Ureter (tissue), 1 donor: ENCODE data around the gene C4BPB. TPM values are rescaled to one million over a fixed set of nuclear protein-coding genes. Genes with fewer than 3 reads are reported as not detected.

ENCODE experiments used
- DNase-seq: peaks from one replicate; pipeline ENCODE4 v3.0.0-alpha.2; 2020; ENCODE audit warnings: low spot score
- total RNA-seq: library from RNA; stranded (reverse); gene quantifications from one replicate; pipeline ENCODE4 v1.2.4, GENCODE V29; 2023
- donor health status: DM: yes; HTN: yes; CAD: no.

The C4BPB gene
- total RNA-seq, 1 donor from 2014 or later = 0.34 TPM

DNA sequence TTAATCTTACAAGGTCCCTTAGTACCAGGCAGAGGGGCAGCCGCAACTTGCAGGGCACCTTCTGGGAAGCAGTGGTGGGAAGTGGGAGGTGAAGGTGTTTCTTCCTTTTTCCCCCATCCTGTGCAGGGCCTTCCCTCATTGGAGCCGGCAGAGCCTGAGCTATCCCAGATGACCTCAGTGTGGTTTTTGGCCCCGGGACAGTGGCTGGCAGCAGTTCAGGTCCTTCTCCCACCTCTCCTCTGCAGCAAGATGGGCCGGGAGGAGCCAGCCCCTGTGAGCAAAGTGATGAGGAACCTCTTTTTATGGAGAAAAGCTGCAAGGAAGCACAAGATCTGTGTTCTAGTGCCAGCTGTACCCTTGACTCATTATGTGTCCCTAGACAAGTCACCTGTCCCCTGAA, 28.8 kb upstream of the C4BPB start:
- no peak for DNase-seq

DNA sequence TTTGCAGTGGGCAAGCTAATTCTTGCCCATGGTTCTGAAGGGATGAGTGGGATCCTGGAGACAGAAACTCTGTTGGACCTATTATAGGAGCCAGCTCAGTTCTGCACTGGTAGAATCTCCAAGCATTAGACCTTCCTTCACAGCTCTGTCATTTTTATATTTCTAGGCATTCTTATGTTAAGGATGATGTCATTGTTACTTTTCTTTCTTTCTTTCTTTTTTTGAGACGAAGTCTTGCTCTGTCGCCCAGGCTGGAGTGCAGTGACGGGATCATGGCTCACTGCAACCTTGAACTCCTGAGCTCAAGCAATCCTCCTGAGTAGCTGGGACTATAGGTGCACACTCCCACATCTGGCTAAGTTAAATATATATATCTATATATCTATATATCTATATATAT, 28.1 kb upstream of the C4BPB start:
- DNase-seq = no peak

DNA sequence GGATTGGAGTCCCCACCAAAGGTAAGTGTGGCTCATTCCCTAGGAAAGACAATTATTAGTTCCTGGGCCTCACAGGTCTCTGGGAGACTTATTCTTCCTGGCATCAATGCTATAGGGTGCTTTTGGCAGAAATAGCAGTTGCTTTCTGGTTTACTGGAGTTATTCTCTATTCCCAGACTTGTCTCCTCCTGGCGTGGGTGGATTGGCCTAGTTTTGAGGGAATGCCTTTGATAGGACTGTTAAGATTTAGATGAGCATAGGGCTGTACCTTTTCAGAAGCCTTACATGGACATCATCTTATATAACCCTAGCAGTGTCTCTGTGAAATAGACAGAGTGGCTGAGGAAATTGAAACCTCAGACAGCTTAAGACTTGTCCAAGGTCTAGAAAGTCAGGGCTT, 26.6 kb upstream of the C4BPB start:
- no peak for DNase-seq

DNA sequence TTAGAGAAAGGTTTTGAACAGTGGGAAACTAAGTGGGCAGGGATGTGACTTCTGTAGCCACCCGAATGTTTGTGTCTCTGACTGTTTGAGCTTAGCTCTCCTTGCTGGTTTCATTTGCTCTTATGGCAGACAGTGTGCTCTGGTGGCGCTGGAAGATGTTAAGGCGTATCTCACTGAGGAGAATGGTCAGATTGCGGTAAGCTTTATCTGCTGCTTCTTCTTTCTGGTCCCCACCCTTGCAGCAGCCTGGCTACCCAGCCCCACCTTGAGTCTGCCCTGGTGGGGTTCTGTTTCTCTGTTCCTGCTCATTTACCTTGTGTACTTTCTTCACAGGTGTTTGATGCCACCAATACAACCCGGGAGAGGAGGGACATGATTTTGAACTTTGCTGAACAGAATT, 25.6 kb upstream of the C4BPB start:
- no peak for DNase-seq

DNA sequence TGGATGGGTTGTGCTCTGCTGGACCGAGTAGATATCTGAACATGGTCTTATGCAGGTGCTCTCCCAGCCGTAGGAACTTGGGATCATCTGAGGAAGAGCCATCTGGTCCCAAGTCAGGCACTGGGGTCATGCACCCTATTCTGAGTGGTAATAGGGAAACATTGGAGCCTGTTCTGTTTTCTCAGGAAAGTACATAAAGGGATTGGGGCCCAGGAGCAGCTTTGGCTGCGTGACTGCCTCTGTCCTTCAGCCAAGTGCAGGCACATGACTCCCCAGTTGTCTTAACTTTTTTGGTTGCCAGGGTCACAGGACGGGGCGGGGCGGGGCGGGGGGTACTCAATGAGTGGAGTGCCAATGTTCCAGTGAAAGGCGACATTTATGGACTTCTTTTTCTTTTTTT, 24.1 kb upstream of the C4BPB start:
- DNase-seq = no peak

DNA sequence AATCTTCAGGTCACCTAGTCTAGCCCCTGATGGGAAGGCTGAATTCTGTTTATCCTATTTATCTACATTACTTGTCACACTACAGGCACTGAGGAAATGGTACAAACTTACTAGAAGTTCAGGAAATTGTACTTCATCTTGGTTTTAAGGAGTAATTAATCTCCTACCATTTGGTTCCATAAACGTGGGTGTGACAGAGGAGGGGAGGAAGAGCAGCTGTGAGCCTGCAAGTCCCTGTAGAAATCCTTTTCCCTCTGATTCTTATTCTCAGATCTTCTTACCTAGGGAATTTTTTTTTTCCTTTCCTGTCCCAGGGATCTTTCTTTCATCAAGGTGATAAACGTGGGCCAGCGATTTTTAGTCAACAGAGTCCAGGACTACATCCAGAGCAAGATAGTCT, 21.5 kb upstream of the C4BPB start:
- DNase-seq = no peak

DNA sequence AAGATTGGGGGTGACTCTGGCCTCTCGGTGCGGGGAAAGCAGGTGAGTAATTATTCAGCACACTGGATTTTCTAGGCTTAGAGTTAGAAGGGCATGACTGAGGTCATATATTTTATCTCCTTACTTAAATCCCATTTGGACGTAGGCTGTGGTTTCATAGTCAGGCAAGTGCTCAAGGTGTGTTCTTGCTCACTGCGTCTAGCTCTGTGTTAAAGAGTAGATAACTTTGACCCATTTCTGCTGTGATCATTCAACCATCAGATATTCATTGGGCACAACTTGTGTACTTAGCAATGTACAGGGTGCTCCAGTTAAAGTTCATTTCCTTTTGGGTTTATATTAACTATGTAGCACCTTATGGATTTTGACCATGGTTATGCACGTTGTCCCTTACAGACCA, 21.0 kb upstream of the C4BPB start:
- DNase-seq = no peak

DNA sequence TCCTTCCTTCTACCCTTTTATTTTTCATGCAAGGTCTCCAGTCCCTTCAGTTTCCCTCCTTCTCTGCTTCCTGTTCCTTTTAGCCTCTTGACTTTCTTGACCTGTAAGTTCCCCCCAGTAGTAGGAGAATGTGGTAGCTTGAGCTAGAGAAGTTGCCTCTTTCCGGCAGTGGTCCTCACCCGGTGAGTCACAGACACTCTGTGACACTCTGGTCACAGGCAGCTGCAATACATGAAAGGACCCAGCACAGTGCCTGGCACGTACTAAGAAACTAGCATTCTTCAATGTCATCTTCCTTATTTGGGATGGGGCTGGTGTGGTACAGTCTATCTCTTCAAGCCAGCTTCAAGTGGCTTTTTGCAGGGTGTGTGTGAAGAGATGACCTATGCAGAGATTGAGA, 19.6 kb upstream of the C4BPB start:
- no peak for DNase-seq

DNA sequence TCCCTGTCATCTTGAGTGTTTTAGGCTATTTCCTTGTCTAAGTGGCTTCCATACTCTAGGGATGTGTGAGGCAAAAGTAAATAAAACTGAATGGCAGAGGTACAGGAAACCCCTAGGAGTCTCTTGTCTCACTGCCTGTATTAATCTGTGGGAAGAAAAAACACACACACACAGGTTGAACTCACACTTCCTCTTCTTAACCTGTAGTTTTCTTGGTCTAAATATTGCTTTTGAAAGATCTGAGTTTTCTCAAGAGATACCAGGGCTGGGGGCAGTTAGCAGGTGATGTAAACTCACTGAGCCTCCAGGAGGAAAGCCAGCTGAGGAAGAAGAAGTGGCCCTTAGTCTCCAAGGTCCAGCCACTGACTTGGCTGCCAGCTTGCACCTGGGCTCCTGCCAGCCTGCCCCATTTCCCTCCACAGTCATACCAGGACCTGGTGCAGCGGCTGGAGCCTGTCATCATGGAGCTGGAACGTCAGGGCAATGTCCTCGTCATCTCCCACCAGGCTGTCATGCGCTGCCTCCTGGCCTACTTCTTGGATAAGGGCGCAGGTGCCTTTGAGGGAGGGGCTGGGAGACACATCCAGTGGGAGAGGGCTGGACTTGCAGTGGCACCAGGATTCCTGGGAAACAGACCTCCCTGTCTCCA, 18.7 kb upstream of the C4BPB start:
- DNase-seq = no peak

DNA sequence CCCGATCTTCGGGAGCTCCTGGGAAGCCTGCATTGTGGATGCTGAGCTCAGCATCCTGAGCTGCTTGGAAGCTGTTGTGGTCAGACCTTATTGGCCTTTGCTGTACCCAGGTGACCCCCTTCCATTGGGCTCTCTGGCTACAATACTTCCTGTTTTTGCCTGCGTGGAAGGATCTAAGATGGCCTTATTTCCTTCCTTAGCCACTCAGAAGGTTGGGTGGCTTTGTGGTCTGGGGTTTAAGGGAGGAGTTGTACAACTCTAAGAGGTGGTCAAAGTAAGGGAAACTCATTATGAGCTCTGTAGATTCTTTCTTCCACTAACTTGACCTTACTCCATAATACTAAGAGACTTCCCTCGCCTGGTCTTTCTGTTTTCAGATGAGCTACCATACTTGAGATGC, 17.8 kb upstream of the C4BPB start:
- no peak for DNase-seq

DNA sequence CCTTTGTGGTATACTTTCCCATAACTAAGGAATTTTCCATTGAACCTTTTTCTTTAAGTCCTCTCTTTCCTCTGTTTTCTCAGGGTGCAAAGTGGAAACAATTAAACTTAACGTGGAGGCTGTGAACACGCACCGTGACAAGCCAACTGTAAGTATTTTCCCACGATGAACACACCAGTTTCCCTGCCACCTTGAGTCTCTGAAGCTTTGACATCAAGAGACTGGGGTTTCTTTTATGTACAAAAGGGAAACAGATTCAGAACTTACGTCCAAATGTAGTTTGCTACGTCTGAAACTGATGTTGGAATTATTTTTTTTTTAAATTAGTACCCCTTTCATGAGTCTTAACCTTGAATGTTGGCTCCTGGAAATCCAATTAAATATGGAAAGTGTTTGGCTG, 17.2 kb upstream of the C4BPB start:
- no peak for DNase-seq

DNA sequence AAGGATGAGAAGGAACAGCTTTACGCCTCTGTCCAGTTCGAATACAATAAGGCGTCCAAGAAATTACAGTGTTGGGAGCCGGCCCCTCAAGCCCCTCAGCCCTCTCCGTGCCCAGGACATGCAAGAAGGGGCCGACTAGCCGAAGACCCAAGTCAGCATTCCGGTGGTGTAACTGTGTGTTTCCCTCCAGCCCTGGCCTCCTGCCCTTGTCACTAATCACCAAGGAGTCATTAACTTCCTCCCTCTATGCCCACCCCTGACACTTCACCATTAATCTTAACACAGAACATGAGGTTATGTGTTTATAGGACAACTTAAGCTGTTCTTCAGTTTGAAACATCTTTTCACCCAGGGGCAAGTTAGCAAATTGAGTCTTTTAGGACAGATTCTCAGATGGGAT, 16.4 kb upstream of the C4BPB start:
- no peak for DNase-seq

DNA sequence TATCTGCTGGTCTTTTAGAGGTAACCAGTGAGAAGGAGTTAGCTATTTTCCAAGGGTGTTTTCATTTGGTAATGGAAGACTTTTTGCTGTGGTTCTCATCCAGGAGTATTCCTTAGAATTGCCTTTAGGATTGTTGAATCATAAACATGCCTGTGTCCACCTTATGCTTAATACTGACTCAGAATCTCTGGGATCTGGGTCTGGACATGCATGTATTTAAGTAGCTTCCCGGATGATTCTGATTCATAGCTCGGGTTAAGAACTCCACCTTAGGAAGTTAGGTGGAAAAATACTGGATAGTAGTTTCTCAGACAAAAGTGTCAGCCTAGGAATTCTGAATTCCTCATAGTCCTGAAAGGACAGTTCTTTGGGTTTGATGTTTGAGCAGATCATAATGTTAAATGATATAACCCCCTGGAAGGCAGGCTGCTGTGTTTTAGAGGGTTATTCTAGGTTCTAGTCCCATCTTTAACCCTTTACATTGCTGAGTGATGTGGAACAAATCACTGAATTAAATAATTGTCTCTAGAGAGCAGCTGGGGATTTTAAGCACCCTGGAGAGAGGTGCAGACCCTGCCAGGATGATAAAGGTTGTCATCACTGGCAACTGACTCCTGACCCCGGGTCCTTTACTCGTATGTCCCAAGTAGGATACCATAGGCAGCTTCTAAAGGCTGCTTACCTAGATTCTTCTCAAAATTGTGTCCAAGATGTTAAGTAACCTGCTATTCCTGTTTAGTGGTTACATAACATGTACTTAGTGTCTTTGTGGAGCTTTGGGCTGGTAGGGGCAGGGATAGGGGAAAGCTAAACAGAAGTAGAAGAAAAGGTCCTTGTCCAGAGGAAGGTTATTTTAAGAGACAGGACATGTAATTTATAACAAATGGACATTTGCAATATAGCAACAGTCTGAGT, 14.5 kb upstream of the C4BPB start:
- no peak for DNase-seq

DNA sequence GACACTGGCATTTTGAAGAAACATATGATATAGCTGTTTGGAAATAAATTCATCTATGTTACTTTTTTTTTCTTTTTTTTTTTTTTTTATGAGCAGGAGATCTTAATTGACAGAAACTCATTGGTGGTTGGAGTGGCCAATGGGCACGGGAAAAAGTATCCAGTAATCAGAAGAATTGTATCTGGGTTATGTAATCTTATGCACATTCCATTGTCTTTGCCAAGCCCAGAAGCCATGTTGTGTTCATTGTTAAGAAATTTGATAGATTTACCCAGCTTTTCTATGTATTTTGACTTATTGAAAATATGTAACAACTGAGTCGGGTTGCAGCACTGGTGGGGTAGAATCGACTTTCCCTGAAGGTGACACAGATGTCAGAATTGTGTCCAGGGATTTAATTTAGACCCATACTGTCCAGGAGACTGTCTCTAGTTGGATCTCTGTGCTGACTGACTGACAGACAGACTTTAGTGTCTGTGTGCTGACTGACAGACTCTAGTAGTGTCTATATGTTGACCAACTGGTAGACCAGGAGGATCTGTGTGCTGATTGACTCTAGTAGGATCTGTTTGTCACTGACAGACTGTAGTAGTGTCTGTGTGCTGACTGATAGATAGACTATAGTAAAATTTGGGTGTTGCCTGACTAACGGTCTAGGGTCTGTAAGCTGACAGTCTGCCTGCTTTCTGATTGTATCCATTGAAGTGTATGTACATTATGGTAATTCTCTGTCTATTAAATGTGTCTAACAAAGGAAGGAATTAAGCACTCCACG, 12.3 kb upstream of the C4BPB start:
- no peak for DNase-seq

DNA sequence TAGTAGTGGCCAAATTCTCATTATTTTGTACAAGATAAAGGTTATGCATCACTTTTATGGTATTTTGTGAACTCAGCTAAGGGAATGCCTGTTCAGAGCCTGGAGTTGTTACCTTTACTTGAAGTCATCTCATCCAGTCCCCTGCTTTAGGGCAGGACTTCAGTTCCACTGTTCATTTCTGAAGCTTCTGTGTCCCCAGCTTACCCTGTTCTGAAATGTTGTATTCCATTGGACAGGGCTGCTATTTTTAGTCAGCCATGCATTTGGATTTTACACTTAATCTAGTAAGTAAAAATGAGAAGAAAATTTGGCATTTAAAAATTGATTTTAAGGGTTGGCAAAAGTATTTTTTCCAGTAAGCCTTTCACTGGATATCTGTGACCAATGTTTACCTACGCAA, 11.6 kb upstream of the C4BPB start:
- DNase-seq = no peak

DNA sequence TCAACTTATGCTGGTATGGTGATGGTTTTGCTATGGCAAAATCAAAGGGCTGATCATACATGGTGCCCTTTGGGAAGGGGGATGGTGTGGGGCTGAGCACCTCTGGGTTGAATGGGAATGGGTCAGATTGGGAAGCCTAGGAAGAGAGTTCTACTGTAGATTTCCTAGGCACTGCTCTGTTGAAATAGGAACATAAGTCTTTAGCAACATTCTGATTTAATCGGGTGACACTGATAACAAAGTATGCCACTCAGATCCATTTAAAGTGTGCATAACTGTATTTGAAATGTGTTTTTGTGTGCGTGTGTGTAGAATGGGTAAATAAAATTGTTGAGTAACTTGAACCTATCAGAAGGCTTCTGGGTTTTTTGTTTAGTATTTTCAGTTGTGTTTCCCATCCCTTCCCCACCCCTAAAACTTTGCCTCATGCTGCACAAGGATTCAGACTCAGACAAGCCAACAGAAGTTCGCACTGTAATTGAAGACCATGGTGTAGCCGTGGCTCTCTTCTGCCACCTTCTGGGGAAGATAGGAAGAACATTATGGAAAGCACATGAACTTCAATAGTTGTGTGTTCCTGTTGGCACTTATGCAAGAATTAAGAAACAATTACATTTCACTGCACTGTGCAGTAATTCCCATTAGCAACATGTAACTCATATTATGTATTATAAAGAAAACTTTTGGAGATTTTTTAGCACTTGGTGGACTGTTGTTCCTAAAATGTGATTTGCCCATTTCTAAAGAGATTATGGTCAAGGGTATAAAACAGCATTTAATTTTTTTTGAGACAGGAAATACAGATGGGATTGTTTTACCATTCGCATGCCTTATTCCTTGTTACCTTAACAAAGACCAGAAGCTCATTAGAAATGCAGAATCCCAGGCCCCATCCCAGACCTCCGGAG, 10.9 kb upstream of the C4BPB start:
- peak; percentile 83 for DNase-seq

DNA sequence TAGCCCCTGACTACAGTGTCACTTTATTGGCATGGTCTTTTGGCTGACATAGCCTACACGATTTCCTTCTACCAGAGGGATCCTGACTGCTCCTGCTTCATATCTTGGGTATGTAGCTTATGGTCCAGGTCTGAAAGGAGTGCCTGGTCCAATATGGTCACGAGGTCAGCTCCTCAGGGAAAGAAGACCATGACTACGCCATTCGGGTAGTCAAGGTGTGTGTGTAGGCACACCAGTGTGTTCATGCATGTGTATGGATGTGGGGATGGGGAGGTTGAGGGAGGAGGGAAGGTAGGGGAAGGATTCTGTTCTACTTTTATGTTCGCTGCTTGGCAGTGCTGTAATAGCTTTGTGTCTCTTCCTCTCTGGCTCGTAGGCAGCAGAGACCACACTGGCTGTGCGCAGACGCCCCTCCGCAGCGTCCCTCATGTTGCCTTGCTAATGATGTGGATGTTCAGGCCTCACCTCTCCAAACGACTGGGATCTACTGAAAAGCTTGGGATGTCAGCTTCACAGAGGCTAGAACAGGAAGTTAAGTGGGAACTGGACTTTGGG, 10.0 kb upstream of the C4BPB start:
- no peak for DNase-seq

DNA sequence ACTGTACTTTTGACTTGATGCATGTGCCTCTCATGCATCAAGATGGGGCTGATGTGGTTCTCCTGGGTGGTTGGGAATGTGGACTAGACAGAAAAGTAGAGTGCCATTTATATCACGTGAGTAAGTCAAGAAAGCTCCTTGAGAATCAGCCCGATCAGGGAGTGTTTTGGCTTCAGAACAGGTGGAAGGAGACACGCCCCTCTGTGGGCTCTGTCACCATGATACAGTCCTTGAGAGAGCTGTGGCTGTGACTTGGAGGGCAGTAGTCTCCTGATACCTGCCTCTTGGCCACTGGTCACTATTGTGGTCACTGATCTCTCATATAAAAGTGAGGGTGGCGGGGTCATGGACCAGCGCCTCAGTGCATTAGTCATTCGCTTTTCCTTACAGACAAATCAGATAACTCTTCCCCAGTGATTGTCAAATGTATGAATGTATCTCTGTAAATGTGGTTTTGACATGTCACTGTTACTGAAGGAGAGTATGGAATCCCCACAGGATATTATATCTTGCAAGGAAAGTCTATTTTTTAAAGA, 8.9 kb upstream of the C4BPB start:
- DNase-seq = no peak

DNA sequence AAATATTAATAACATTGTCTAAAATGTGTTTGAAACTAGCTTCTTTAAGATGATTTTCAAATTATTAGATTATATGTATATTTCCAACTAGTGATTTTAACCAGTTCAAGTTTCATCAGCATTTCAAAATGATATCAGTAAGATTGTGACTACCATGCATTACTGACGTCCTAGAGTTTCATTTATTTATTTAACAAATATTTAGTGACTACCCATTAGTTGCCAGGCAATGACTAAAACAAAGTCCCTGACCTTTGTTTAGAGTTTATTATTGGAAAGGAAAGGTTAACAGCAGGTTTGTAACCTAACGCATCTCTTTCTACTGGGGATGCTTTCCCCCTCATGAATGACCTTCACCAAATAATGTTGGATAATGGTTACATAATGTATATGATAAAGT, 7.6 kb upstream of the C4BPB start:
- no peak for DNase-seq

DNA sequence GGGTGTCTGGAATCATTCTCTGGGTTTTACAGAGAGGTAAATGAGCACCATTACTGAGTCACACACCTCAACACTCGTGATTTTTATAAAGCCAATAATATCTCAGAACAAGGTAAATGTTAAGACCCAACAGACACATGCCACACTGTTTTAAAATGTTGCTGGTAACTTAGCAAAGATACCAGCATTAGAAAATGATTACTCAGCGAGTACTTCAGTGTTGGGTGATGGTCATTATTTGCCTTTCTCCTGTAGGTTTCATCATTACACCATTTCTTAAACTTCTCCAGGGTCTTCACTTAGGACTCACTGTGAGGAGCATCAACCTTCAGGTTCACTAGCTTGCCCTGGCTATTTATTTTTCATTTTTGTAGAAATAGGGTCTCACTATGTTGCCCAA, 6.9 kb upstream of the C4BPB start:
- DNase-seq = no peak

DNA sequence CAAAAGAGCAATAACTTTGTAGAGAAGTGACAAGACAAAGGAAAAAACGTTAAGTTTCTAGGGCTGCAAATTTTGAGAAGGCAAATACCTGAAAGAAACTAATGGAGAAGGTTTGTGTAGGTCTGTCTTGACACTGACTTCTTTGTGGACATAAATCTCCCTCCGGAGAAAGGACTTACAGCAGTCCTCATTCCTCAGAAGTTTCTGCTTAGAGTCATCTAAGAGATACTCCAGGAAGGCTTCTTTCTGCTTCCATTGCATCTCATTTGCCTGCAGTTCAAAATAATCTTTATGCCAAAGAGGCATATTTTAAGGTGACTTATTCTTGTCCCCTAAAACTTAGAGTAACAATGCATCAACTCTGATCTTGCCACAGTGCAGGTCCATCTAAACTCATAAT, 4.4 kb upstream of the C4BPB start:
- DNase-seq = no peak
